ENCODE results near the gene ANKRD29. TPM values are rescaled to one million over a fixed set of nuclear protein-coding genes. Genes with fewer than 3 reads are reported as not detected.

The ANKRD29 gene
- total and polyA plus RNA-seq, 2 of the 4 experiments (the other 2 are of a cell fraction), result 0.18 to 0.31 TPM

- Histone ChIP-seq H2AFZ (replicated peaks; ENCODE audit: low read length, poor library complexity) (no peak overlapping the region), H2AK5ac (ENCODE audit: low read depth, low read length) (no peak overlapping the region; the same call in 1 of the 2 replicates), H3K14ac (replicated peaks; ENCODE audit: low read depth, low read length) (no peak overlapping the region), H3K9ac (ENCODE audit: low read depth, low read length) (no peak overlapping the region), H3K27me3 (ENCODE audit: control insufficient read depth, insufficient read depth, low read length) (peaks cover 8% of the 10 kb centered on the region; the same call in 1 of the 2 replicates), H4K8ac (ENCODE audit: low read depth in 2 of 2, low read length in 2 of 2) (no peak overlapping the region), H3K9me1 (ENCODE audit: insufficient read depth, low read length) (peaks cover 3% of the 10 kb centered on the region; the same call in 1 of the 2 replicates), H2BK20ac (ENCODE audit: low read depth, low read length) (no peak overlapping the region), H3K4me3 (ENCODE audit: insufficient read depth, low read depth, low read length) (no peak overlapping the region), H3K79me1 (ENCODE audit: low read depth in 1 of 2, low read length in 2 of 2) (no peaks in the 10 kb centered on the region), H3K56ac (ENCODE audit: extremely low read depth, insufficient read depth, low read length) (no peak overlapping the region), H2BK5ac (ENCODE audit: low read depth, low read length, poor library complexity, severe bottlenecking) (no peak overlapping the region), H2AK9ac (replicated peaks; ENCODE audit: low read depth, low read length, poor library complexity) (no peak overlapping the region), H3K23ac (ENCODE audit: low read depth, low read length) (no peak overlapping the region), H3K4me2 (ENCODE audit: low read depth, low read length) (no peak overlapping the region), H2BK15ac (ENCODE audit: low read depth, low read length) (no peak overlapping the region), H4K91ac (ENCODE audit: insufficient read depth, low read depth, low read length) (no peak overlapping the region), H4K5ac (ENCODE audit: low read depth, low read length) (no peak overlapping the region), H4K20me1 (ENCODE audit: insufficient read depth, low read length) (no peaks in the 10 kb centered on the region), H3K36me3 (ENCODE audit: control insufficient read depth, insufficient read depth, low read length) (no peaks in the 10 kb centered on the region), H3K27ac (ENCODE audit: insufficient read depth, low read length) (no peak overlapping the region), H3K18ac (ENCODE audit: low read depth, low read length) (no peak overlapping the region), H3K4me1 (ENCODE audit: control insufficient read depth, insufficient read depth, low read length) (peaks cover 2% of the 10 kb centered on the region; the same call in 1 of the 2 replicates), H3K4ac (ENCODE audit: low read depth, low read length) (no peak overlapping the region), H2BK120ac (ENCODE audit: low read depth, low read length) (no peak overlapping the region), H3K9me3 (ENCODE audit: control insufficient read depth, insufficient read depth, low read length) (no peaks in the 10 kb centered on the region)
- in situ Hi-C loops (cut with MboI; ENCODE audit: low sequenced_read_pairs) (no loop called here), dilution Hi-C loops (cut with HindIII; ENCODE audit: low sequenced_read_pairs, unreplicated experiment) (no loop called here), intact Hi-C loops (cut with micrococcal nuclease) (no loop called here)
- TF ChIP-seq CEBPB (IDR thresholded peaks at IDR 0.05; ENCODE audit: low read depth, low read length) (peak; percentile 92), MXI1 (IDR thresholded peaks at IDR 0.05; ENCODE audit: borderline replicate concordance, low read depth, low read length) (no peak)
- POLR2A ChIA-PET (ENCODE audit: unreplicated experiment), result no interaction called here
- CTCF ChIA-PET, result interaction anchor here (1.1 kb wide), 1 partner anchor 54 kb away, joined by 4 read pairs; the partner anchor contains the start of gene LAMA3
- no TSS peak for BruUV-seq (replicated peaks)
- WGBS, 2 experiments (ENCODE audit: extremely low coverage in 2 of 2, insufficient read length in 1 of 2), result 79% methylated on average over 3 of the region's 6 CpGs; no CpG with 5 or more reads in 1 of the 2 experiments
- ATAC-seq (ENCODE audit: low read depth) (no peak), DNase-seq (no peak)
Measured at GRCh38 chr18:23635283-23636070, 27.2 kb downstream of the ANKRD29 start.

Measured in IMR-90 (cell line).